ENCODE measurements around the gene PRR14.
"Not testable (repeated sequence)": the region's sequence is repeated elsewhere in the genome, so short reads cannot be mapped to it uniquely, and the experiment has no call there.

The PRR14 gene

DNA sequence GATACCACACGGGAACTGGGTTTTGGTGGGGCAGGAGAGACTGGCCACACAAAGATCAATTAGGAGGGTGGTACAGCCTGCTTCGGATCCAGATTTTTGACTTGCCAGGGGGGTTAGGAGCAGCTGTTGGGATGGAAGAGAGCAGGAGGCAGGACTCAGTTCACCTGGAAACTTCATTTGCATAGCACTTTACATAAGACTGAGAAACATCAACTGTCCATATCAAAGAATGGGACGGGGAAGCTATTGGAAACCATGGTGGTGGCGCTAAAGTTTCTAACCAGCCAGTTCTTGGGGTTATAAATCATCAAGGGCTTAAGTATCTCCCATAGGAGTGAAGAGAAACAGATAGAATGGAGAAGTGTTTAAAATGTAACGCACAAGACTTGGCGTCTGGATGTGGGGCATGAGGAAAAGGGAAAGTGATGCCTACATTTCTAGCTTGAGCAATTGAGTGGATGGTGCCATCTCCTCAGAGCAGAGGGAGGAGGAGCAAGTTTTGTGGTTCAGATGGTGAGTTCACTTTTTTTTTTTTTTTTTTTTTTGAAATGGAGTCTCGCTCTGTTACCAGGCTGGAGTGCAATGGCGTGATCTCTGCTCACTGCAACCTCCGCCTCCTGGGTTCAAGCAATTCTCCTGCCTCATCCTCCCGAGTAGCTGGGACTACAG is 41.8 kb downstream of the PRR14 start:
- DNase-seq (ENCODE audit: low spot score) = no peak

DNA sequence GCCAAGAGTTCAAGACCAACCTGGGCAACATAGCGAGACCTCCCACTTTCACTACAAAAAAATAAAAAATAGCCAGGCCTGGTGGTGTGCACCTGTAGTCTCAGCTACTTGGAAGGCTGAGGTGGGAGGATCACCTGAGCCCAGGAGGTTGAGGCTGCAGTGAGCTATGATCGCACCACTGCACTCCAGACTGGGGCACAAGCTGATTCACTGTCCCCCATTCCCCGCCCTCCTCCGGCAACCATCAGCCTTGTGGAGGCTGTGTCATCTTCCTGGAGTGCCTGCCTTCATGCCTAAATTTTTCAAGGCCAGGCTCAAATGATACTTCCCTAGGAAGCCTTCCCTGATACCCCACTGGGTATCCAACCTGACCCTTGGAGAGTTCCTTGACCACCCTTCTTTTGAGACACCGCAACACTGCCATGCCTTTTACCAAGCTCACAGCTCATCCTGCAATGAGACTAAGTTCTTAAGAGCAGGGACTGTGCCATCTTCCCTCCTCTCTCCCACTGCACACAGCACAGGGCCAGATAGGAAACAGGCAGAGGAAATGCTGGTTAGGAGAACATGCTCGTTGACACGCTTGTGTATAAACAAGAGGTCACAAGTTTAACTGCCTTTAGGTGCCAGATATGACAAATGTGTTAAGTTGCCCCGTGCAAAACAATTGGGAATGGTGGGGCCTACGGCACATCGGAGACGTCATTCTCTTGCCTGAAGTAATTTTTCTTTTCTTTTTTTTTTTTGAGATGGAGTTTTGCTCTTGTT is 44.4 kb downstream of the PRR14 start:
- DNase-seq (ENCODE audit: low spot score) = no peak

DNA sequence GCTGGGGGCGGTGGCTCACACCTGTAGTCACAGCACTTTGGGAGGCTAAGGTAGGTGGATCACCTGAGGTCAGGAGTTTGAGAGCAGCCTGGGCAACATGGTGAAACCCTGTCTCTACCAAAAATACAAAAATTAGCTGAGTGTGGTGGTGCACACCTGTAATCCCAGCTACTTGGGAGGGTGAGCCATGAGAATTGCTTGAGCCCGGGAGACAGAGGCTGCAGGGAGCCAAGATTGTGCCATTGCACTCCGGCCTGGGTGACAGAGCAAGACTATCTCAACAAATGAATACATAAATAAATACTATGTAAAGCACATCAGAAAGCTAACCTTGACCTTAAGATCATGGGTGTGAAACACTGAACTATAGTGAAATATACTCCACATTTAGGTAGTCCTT is 45.9 kb downstream of the PRR14 start:
- not testable (repeated sequence) for DNase-seq (ENCODE audit: low spot score)

DNA sequence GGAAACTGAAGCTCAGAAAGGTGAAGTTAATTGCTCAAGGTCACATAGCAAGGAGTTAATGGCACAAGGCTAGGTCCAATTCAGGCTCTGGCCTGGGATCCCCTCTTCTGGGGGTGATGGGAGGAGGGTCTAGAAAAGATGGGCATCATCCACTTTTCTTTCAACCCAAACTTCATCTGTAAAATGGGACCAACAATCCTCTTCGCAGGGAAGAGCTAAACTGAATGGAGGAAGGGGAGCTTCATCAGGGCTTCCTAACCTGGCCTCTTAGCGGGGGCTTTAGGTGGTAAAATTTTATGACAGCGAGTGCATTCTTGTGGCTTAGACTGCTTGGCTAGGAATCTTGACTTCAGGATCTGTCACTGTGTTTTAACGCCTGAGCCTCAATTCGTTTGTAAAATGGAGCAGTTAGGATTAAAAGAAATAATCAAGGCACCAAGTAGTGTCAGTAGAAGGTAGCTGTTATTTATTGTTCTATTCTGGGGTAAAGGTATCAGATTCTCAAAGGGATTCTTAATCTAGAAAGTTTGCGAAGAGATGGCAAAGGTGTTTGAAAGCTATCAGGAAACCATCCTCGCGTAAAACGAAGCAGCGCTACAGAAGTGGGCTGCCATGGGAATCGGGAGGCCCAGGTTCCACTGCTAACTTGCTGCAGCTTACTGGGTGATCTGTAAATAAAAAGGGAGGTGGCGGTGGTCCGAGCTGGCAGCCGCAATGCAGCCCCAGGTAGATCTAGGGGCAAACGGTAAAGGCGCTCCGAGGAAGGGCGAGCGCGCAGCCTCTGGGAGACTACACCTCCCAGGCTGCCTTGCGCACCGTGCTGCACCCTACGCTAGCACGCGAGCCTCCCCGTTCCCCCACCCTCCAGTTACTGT is 46.7 kb downstream of the PRR14 start:
- DNase-seq (ENCODE audit: low spot score) = no peak

- DNase-seq (ENCODE audit: low spot score) = peak; percentile 98
Measured at GRCh38 chr16:30698139-30698815, 47.5 kb downstream of the PRR14 start.

DNA sequence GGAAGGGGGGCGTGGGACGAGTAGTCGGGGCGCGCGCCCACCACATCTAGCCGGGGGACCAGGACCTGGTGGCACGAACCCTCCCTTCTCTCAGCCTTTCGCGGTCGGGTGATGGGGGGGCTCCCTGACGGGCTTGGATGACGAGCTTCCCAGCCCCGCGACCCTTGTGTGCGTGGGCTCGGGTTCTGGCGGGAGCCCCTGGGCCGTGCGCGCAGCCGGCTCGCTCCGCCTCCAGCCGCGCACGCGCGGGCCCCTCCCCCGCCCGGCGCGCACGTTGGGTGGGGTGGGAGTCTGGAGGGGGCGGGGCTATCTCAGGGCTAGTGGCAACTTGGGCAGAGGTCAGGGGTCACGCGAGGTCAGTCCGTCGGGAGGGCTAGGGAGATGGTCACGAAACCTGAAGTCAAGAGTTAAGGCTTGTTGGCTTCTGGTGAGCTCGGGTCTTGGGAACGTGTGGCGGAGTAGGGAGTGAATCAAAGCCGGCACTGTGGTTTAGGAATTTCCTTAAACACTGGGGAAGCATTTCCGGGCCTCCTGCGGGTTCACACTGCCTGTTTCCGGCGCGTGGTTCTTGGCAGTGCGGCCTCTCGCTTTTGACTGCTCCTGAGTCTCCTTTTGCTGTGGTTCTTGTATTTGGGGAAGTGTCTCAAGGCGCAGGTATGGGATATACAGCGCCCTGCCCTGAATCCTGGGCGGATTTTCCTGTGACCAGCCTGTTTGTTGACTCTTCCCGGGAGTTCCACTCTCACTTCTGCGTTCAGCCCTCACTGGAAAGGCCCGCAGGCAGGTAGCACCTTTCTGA is 48.3 kb downstream of the PRR14 start, which contains the start of gene SRCAP:
Gene SRCAP (plus strand): TSS at position 356 of the 799 bp plus-strand sequence. CDS start 1,654 bp downstream, outside the sequence.
- peak; percentile 79 for DNase-seq (ENCODE audit: low spot score)

- no peak for DNase-seq (ENCODE audit: low spot score)
Measured at GRCh38 chr16:30699615-30700099, 48.9 kb downstream of the PRR14 start.

- DNase-seq (ENCODE audit: low spot score) = no peak
Measured at GRCh38 chr16:30700491-30700890, 49.7 kb downstream of the PRR14 start.

- DNase-seq (ENCODE audit: low spot score) = no peak
Measured at GRCh38 chr16:30700971-30701370, 50.2 kb downstream of the PRR14 start.

- not testable (repeated sequence) for DNase-seq (ENCODE audit: low spot score)
Measured at GRCh38 chr16:30703071-30703470, 52.3 kb downstream of the PRR14 start.

- DNase-seq (ENCODE audit: low spot score) = no peak
Measured at GRCh38 chr16:30703971-30704370, 53.2 kb downstream of the PRR14 start.

Data from LoVo (cell line).